Endothelial cell (in vitro differentiated cells): ENCODE results near the gene IGHMBP2. TPM values are rescaled to one million over a fixed set of nuclear protein-coding genes. Genes with fewer than 3 reads are reported as not detected.

Experiments
- DNase-seq: peaks from one replicate; pipeline ENCODE4 v3.0.0; 2021; ENCODE audit warnings: low spot score
- H3K27ac Mint-ChIP-seq: one replicate; pipeline ENCODE4 v1.8.0; 2021; ENCODE audit warnings: mixed read lengths, inconsistent platforms; ENCODE audit not compliant: unreplicated experiment
- H3K27me3 Mint-ChIP-seq: one replicate; pipeline ENCODE4 v1.8.0; 2021; ENCODE audit warnings: mild to moderate bottlenecking, moderate library complexity, mixed read lengths, inconsistent platforms; ENCODE audit not compliant: unreplicated experiment
- H3K36me3 Mint-ChIP-seq: one replicate; pipeline ENCODE4 v1.8.0; 2021; ENCODE audit warnings: mild to moderate bottlenecking, low read depth, mixed read lengths, inconsistent platforms; ENCODE audit not compliant: unreplicated experiment
- H3K4me1 Mint-ChIP-seq: one replicate; pipeline ENCODE4 v1.8.0; 2021; ENCODE audit warnings: mild to moderate bottlenecking, mixed read lengths, inconsistent platforms; ENCODE audit not compliant: unreplicated experiment
- H3K4me3 Mint-ChIP-seq: one replicate; pipeline ENCODE4 v1.8.0; 2021; ENCODE audit warnings: mild to moderate bottlenecking, mixed read lengths, inconsistent platforms; ENCODE audit not compliant: unreplicated experiment
- H3K9me3 Mint-ChIP-seq: one replicate; pipeline ENCODE4 v1.8.0; 2021; ENCODE audit warnings: mixed read lengths, inconsistent platforms; ENCODE audit not compliant: unreplicated experiment
- total RNA-seq: library from RNA; stranded (reverse); fragmentation: NEBNext Ultra II Directional; extraction: Animal tissue kit (Norgen Biotek cat#: 25700); gene quantifications from one replicate; pipeline ENCODE4 v1.2.1, GENCODE V29; 2021; ENCODE audit not compliant: unreplicated experiment
- TF ChIP-seq, protein P1 (sequence below): fragments of 200-600 bp; sonication (generic); IDR thresholded peaks from one replicate; pipeline ENCODE4 v1.5.0; 2021; ENCODE audit warnings: antibody characterized with exemption; ENCODE audit not compliant: unreplicated experiment

IGHMBP2 gene
- total RNA-seq, 1 donor from 2014 or later = 14.1 TPM

DNA sequence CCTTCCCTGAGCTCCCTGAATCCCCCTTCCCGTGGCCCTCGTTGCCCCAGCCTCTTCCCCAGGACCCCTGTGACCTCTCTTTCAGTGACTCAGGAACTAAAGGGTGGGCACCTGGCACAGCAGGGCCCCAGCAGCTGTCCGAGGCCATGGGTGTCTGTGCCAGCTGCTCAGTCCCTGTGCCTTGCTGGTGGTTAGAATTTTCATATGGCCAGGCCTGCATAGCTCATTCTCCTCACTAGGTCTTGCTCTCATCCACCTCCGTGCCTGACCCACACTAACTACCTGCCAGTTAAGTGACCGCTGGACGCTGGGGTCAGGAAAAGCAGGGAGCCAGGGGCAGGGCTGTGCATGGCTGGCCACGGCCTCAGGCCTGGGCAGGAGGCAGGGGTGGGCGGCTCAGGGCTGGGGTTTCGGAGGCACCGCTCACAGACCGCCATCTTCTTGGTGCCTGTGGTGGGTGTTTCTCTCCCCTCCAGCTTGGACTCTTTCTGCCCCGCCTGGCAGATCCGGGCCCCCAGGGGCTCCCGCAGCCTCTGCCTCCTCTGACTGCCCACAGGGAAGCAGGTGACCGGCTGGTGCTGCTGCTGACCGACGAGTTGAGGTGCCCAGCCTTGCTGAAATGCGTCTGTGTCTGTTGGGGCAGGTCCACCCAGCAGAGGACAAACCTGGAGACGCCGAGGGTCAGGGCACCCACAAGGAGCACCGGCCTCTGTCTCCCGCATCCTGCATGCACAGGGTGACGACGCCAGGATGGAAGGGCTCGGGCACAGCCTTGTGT is 56.8 kb downstream of the IGHMBP2 start:
- no peak overlapping the region for H3K4me3 Mint-ChIP-seq
- DNase-seq = no peak
- H3K4me1 Mint-ChIP-seq = no peaks in the 10 kb centered on the region
- no peaks in the 10 kb centered on the region for H3K9me3 Mint-ChIP-seq
- TF ChIP-seq, protein P1, sequence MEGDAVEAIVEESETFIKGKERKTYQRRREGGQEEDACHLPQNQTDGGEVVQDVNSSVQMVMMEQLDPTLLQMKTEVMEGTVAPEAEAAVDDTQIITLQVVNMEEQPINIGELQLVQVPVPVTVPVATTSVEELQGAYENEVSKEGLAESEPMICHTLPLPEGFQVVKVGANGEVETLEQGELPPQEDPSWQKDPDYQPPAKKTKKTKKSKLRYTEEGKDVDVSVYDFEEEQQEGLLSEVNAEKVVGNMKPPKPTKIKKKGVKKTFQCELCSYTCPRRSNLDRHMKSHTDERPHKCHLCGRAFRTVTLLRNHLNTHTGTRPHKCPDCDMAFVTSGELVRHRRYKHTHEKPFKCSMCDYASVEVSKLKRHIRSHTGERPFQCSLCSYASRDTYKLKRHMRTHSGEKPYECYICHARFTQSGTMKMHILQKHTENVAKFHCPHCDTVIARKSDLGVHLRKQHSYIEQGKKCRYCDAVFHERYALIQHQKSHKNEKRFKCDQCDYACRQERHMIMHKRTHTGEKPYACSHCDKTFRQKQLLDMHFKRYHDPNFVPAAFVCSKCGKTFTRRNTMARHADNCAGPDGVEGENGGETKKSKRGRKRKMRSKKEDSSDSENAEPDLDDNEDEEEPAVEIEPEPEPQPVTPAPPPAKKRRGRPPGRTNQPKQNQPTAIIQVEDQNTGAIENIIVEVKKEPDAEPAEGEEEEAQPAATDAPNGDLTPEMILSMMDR = no peak
- no peak overlapping the region for H3K27ac Mint-ChIP-seq
- H3K27me3 Mint-ChIP-seq = peaks cover 5% of the 10 kb centered on the region
- no peaks in the 10 kb centered on the region for H3K36me3 Mint-ChIP-seq

DNA sequence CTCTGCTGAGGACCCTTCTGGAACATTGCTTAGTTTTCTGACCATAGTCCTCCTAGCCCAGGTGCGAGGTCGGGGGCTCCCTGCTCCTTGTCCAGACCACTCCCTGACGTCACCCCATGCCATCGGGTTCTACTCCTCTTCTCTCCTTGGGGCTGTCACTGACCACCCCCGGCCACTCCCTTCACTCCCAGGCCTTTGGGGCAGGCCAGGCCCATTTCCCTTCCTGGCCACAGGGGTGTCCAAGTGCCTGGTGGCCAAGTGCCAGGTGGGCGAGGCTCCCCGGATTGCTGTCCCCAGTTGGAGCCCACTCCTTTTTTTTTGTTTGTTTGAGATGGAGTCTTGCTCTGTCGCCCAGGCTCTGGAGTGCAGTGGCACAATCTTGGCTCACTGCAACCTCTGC is 57.6 kb downstream of the IGHMBP2 start:
- DNase-seq = no peak
- TF ChIP-seq, protein P1 = no peak
- Mint-ChIP-seq H3K27me3 (peaks cover 5% of the 10 kb centered on the region), H3K9me3 (no peaks in the 10 kb centered on the region), H3K4me1 (no peaks in the 10 kb centered on the region), H3K27ac (no peak overlapping the region), H3K36me3 (no peaks in the 10 kb centered on the region), H3K4me3 (no peak overlapping the region)

DNA sequence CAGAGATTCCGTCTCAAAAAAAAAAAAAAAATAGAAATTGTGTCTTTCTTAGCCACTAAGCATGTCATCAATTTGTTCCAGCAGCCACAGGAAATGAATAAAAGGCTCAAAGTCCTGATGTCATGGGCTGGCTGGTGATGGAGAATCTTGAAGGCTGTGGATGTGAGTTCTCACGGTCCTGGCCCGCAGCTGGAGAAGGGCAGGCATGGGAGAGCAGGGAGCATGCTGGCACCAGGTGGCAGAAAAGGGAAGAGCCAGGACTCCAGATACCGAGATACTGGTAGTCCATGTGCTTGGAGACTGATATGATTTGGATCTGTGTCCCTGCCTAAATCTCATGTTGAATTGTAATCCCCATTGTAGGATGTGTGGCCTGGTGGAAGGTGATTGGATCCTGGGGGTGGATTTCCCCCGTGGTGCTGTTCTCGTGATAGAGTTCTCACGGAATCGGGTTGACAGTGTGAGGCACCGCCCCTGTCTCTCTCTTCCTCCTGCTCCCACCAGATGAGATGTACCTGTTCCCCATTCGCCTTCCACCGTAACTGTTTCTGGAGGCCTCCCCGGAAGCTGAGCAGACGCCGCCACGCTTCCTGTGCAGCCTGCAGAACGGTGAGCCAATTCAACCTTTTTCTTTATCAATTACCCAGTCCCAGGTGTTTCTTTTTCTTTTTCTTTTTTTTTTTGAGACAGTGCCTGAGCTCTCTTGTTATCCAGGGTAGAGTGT is 59.0 kb downstream of the IGHMBP2 start:
- Mint-ChIP-seq H3K36me3 (no peaks in the 10 kb centered on the region), H3K4me1 (no peaks in the 10 kb centered on the region), H3K27ac (no peak overlapping the region), H3K27me3 (peaks cover 5% of the 10 kb centered on the region), H3K4me3 (no peak overlapping the region), H3K9me3 (no peaks in the 10 kb centered on the region)
- no peak for DNase-seq
- TF ChIP-seq, protein P1 = no peak

DNA sequence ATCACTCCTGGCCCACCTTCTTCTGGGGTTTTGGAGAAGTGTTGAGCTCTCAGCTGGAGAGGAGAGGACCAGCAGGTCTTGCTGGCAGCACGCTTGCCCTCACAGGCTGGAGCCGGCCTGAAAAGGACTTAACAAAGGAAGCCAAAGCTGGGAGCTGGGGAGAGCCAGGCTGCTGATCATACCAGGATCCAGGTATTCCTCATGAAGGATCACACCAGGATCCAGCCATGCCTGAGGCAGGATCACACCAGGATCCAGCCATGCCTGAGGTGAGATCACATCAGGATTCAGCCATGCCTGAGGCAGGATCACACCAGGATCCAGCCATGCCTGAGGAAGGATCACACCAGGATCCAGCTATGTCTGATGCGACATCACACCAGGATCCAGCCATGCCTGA is 60.1 kb downstream of the IGHMBP2 start:
- no peak for DNase-seq
- H3K27me3 Mint-ChIP-seq = peaks cover 6% of the 10 kb centered on the region
- H3K27ac Mint-ChIP-seq = no peak overlapping the region
- H3K36me3 Mint-ChIP-seq = no peaks in the 10 kb centered on the region
- no peaks in the 10 kb centered on the region for H3K9me3 Mint-ChIP-seq
- TF ChIP-seq, protein P1 = no peak
- H3K4me3 Mint-ChIP-seq = no peak overlapping the region
- H3K4me1 Mint-ChIP-seq = no peaks in the 10 kb centered on the region
